NCI-H69 (cell line): ENCODE measurements around the gene MFSD6L.

Source experiments
- DNase-seq: peaks from one replicate; lab custom pipeline; 2025; lab: John Stamatoyannopoulos, UW

The MFSD6L gene

GRCh38 chr17:8798846-8799569, at the start of gene MFSD6L:
TSS of gene MFSD6L (minus strand) at chr17:8799365. CDS start at chr17:8799120, 245 bp downstream.
- peak; percentile 68 for DNase-seq

- DNase-seq = no peak
Observed at GRCh38 chr17:8847891-8848290, 48.7 kb upstream of the MFSD6L start.

GRCh38 chr17:8846768-8847211, 47.6 kb upstream of the MFSD6L start:
- DNase-seq = no peak

- DNase-seq = no peak
Observed at GRCh38 chr17:8844229-8845218, 45.4 kb upstream of the MFSD6L start.

- DNase-seq = no peak
Observed at GRCh38 chr17:8843344-8843743, 44.2 kb upstream of the MFSD6L start.

- peak; percentile 44 for DNase-seq
Observed at GRCh38 chr17:8841844-8842243, 42.7 kb upstream of the MFSD6L start.

GRCh38 chr17:8839410-8839935, 40.3 kb upstream of the MFSD6L start:
- peak; percentile 16 for DNase-seq

GRCh38 chr17:8838551-8839095, 39.5 kb upstream of the MFSD6L start:
- DNase-seq = no peak

- peak; percentile 12 for DNase-seq
Observed at GRCh38 chr17:8837563-8838075, 38.5 kb upstream of the MFSD6L start.

- DNase-seq = no peak
Observed at GRCh38 chr17:8836821-8837562, 37.8 kb upstream of the MFSD6L start.

GRCh38 chr17:8835631-8836364, 36.6 kb upstream of the MFSD6L start:
- no peak for DNase-seq

GRCh38 chr17:8835106-8835505, 35.9 kb upstream of the MFSD6L start:
- no peak for DNase-seq

GRCh38 chr17:8832711-8833352, 33.7 kb upstream of the MFSD6L start:
- DNase-seq = peak; percentile 80

GRCh38 chr17:8831234-8831849, 32.2 kb upstream of the MFSD6L start:
- DNase-seq = peak; percentile 34

- DNase-seq = no peak
Observed at GRCh38 chr17:8830141-8830540, 31.0 kb upstream of the MFSD6L start.

GRCh38 chr17:8829036-8829941, 30.1 kb upstream of the MFSD6L start:
- DNase-seq = no peak

- DNase-seq = no peak
Observed at GRCh38 chr17:8828517-8828875, 29.3 kb upstream of the MFSD6L start.

- DNase-seq = no peak
Observed at GRCh38 chr17:8826808-8827435, 27.8 kb upstream of the MFSD6L start.
